Erythroblast (primary cell): Measurements from ENCODE around the gene R3HDM4.
"Not testable (repeated sequence)": the region's sequence is repeated elsewhere in the genome, so short reads cannot be mapped to it uniquely, and the experiment has no call there.

Experiments
- DNase-seq, 2 experiments: peaks; one replicate each; lab custom pipeline; 2025; lab: John Stamatoyannopoulos, UW
- GATA1 ChIP-seq: IDR thresholded peaks from 2 replicates; pipeline ENCODE4 v1.6.1; 2011; ENCODE audit warnings: low read depth, mild to moderate bottlenecking, control low read depth, low read length, moderate library complexity
- POLR2A ChIP-seq: IDR thresholded peaks from 2 replicates; pipeline ENCODE4 v1.6.1; 2011; ENCODE audit warnings: mild to moderate bottlenecking, low read length

Gene R3HDM4

GRCh38 chr19:881385-882071 lies 31.5 kb downstream of the R3HDM4 start:
- DNase-seq = no peak
- TF ChIP-seq POLR2A (no peak), GATA1 (no peak)

- TF ChIP-seq GATA1 = no peak
- TF ChIP-seq POLR2A = no peak
- no peak for DNase-seq
These were observed 33.1 kb downstream of the R3HDM4 start for GRCh38 chr19:879711-880438.

DNA sequence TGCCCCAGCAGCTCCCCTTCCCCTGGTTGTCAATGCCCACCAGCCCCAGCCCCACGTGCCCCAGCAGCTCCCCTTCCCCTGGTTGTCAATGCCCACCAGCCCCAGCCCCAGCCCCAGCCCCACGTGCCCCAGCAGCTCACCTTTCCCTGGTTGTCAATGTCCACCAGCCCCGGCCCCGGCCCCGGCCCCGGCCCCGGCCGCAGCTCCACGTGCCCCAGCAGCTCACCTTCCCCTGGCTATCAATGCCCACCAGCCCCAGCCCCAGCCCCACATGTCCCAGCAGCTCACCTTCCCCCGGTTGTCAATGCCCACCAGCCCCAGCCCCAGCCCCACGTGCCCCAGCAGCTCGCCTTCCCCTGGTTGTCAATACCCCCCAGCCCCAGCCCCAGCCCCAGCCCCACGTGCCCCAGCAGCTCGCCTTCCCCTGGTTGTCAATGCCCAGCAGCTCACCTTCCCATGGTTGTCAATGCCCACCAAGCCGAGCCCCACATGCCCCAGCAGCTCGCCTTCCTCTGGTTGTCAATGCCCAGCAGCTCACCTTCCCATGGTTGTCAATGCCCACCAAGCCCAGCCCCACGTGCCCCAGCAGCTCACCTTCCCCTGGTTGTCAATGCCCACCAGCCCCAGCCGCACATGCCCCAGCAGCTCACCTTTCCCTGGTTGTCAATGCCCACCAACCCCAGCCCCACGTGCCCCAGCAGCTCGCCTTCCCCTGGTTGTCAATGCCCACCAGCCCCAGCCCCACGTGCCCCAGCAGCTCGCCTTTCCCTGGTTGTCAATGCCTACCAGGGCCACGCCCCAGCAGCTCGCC lies 34.1 kb downstream of the R3HDM4 start:
- not testable (repeated sequence) for DNase-seq

DNA sequence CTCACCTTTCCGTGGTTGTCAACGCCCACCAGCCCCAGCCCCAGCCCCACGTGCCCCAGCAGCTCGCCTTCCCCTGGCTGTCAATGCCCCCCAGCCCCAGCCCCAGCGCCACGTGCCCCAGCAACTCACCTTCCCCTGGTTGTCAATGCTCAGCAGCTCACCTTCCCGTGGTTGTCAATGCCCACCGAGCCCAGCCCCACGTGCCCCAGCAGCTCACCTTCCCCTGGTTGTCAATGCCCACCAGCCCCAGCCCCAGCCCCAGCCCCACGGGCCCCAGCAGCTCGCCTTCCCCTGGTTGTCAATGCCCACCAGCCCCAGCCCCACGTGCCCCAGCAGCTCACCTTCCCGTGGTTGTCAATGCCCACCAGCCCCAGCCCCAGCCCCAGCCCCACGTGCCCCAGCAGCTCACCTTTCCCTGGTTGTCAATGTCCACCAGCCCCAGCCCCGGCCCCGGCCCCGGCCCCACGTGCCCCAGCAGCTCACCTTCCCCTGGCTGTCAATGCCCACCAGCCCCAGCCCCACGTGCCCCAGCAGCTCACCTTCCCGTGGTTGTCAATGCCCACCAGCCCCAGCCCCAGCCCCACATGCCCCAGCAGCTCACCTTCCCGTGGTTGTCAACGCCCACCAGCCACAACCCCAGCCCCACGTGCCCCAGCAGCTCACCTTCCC lies 34.9 kb downstream of the R3HDM4 start:
- not testable (repeated sequence) for DNase-seq

DNA sequence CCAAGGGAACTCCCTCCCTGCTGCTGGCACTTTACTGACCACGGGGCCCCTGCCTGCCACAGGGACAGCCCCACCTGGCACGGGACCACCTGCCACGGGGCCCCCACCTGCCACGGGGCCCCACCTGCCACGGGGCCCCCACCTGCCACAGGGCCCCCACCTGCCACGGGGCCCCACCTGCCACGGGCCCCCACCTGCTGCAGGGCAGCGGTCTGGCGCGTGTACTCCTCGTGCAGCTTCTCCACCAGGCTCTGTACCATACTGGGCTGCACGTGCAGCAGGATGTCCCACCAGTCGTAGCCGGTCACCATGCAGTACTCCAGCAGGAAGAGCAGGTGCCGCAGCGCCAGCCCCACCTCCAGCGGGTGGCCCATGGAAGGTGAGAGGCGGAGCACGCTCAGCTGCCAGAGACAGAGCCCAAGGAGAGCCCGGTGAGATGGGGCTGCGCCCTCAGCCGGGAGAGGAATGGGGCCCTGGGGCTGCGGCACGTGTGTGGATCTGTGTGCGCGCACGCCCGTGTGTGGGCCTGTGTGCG lies 36.2 kb downstream of the R3HDM4 start:
- DNase-seq = no peak
- TF ChIP-seq GATA1 (no peak), POLR2A (no peak)

- DNase-seq = no peak
- TF ChIP-seq GATA1 (no peak), POLR2A (no peak)
These were observed 36.9 kb downstream of the R3HDM4 start for GRCh38 chr19:876089-876488.

- no peak for DNase-seq
- no peak for TF ChIP-seq GATA1
- TF ChIP-seq POLR2A = no peak
These were observed 37.6 kb downstream of the R3HDM4 start for GRCh38 chr19:875265-875879.

- DNase-seq = no peak
- TF ChIP-seq POLR2A (no peak), GATA1 (no peak)
These were observed 39.4 kb downstream of the R3HDM4 start for GRCh38 chr19:873561-874041.

- peak; percentile 64 for DNase-seq
- TF ChIP-seq POLR2A (no peak), GATA1 (no peak)
These were observed 39.9 kb downstream of the R3HDM4 start for GRCh38 chr19:873084-873483.

- DNase-seq = peak; percentile 76 to 81
- TF ChIP-seq POLR2A = no peak
These were observed 40.6 kb downstream of the R3HDM4 start for GRCh38 chr19:872266-872951.

- TF ChIP-seq POLR2A = no peak
- no peak for DNase-seq
These were observed 41.4 kb downstream of the R3HDM4 start for GRCh38 chr19:871446-872265.

DNA sequence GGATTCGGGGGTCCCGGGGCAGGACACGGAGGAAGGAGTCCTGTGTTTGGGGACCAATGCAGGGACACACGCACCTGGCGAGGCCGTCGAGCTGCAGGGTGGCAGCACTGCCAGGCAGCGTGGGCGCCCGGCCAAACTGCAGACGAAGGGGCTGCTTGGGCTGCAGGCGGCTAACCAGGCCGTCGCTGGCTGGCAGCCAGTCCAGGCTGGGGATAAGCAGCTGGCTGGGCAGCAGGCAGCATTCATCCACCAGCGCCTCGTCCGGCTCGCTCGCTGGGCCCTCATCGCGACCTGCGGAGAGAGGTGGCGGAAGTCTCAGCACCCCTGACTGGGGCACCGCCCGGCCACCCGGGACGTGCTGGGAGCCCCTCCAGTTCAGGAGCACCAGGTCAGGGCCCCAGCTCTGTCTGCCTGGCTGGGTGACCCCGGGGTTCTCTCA lies 42.0 kb downstream of the R3HDM4 start:
- TF ChIP-seq POLR2A (no peak), GATA1 (no peak)
- no peak for DNase-seq

DNA sequence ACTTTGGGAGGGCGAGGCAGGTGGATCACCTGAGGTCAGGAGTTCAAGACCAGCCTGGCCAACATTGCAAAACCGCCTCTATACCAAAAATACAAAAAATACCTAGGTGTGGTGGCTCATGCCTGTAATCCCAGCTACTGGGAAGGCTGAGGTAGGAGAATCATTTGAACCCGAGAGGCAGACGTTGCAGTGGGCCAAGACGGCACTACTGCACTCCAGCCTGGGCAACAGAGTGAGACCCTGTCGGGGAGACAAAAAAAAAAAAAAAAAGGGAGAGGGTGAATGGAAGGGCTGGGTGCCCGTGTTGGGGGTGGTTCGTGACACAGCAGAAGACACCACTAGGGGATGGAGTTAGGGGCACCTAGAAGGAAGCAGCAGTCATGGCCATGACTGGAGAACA lies 42.7 kb downstream of the R3HDM4 start:
- TF ChIP-seq GATA1 (no peak), POLR2A (no peak)
- DNase-seq = no peak
